ENCODE results near the gene SNED1.

DNA sequence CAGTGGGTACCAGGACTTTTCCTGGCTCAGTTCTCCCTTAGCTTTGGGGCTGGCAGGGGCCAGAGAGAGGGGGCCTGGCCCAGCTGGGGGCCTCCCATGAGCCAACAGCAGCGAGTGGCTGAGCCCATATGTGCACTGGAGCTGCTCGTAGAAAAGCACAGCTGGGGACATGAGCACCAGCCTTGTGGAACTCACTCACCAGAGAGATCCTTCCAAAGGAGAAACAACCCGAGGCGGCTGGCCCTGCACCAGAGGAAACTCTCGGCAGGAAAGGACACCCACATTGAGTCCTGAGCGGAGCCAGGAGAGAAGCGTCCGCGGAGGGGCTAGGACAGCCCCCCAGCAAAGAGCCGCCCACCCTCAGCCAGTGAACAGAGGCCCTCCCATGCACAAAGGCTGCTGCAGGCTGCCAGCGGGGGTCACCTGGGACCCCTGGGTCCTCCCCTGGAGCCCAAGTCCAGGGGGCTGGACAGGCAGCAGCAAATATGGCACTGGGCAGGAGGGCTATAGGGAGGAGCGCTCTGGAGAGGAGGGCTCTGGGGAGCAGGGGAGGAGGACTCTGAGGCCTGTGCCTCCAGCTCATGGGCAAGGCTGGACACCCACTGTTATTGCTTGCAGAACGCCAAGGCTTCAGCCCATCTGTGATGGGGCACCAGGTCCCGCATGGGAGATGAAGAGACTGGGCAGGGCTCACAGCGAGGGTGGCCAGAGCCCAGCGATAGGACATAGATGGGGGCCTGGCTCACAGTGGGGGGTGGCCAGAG, 42.1 kb upstream of the SNED1 start:
- TF ChIP-seq TAF1 (IDR thresholded peaks at IDR 0.05; ENCODE audit: borderline replicate concordance, insufficient read depth, low read length), result no peak
- no peak for TF ChIP-seq POLR2AphosphoS5 (IDR thresholded peaks at IDR 0.05; ENCODE audit: low read depth, low read length)
